Islet of Langerhans (tissue), 1 donor: ENCODE measurements around the gene OLFML1.
A peak's percentile ranks its signal among the peaks of the same experiment; 100 is the strongest.

Experiments used
- FAIRE-seq: peaks from one replicate; lab custom pipeline; 2011; peaks lifted over from hg19 to GRCh38; lab: Jason Lieb, UNC

OLFML1 gene

GRCh38 chr11:7485186-7486097, at the start of gene OLFML1:
Gene OLFML1 (plus strand): TSS chr11:7485506. CDS start chr11:7485876, 370 bp downstream.
- no peak for FAIRE-seq

- no peak for FAIRE-seq
Observed at GRCh38 chr11:7436146-7436545, 49.2 kb upstream of the OLFML1 start.

- FAIRE-seq = no peak
Observed at GRCh38 chr11:7436657-7437056, 48.6 kb upstream of the OLFML1 start.

DNA sequence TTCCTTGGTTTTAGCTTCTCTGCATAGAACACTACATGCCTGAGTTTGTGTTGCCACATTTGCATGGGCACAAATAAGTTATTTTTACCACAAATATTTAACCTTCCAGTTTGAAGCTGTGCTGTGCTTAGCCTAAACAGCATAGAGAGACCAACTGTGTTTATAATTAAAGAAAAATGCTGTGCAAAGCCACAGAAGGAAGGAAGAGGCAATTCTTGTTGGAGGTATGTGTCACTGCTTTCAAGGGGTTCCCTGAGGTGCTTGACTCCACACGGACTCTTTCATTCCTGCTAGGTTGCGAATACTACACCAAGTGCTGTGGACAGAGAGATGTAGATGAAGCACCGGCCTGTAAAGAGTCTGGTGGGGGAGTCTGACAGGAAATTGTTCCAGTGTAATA, 47.6 kb upstream of the OLFML1 start:
- FAIRE-seq = no peak

DNA sequence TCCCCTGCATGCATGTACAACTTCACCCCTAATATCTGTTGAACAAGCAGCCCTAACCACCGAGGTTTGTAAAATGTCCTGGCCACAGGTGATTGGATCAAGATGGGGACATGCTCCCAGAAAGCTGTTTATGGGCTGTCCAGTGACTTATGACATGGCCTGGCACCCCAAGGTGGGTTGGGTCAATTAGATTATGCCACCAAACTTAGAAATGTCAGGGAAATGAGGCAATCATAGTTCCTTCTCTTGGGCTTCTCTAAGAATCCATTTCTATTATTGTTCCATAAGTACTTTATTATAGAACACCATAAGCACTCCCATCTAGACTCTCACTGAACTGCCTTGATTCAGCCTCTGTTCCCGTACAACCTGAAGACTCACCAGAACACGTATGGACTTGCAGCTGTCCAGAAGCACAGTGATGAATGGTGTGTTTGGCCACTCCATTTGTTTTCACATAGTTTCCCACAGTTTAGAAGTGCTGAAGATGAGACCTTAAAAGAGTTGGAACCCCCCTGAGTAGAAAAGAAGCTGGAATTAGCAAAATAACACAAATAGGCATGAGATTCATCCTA, 45.5 kb upstream of the OLFML1 start:
- no peak for FAIRE-seq

- FAIRE-seq = peak; percentile 17
Observed at GRCh38 chr11:7442588-7443215, 42.6 kb upstream of the OLFML1 start.

DNA sequence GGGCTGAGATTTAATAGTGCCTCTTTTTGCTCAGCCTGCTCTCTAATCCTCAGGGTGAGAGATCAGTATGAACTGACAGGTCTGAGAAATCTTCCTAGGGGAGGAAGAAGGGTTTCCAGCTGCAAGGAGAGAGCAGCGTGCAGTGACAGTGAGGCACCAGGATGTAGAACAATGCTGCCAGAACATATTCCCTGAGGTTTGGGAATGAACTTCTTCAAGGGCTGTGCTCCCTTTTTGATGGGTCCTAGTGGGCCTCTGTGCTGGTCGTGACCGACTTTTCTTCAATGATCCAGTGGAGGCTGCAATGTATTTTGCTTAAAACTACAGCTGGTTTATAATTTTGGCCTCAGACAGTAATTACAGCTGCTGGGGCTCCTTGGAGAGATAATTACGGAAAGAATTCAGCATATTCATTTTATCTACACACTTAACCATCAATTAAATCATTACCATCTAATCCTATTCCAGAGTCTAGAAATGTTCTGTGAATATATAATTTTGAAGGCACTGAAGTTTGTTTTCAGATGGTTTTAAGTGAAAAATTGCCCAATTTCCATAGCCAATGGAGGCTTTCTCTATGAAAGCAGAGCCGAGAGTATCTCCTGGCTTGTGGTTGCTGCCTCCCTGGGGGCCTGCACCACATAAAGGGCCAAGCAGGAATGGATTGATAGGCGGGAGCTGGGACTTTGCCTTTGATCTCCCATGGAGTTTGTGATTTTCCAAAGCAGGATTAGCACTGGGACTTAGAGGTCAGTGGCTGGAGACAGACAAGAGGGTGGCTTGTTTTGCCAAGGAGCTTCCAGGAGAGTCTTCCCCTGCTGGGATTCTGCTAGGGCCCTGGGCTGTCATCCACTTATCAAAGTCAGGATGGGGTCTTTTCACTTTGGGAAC, 41.0 kb upstream of the OLFML1 start:
- FAIRE-seq = no peak

DNA sequence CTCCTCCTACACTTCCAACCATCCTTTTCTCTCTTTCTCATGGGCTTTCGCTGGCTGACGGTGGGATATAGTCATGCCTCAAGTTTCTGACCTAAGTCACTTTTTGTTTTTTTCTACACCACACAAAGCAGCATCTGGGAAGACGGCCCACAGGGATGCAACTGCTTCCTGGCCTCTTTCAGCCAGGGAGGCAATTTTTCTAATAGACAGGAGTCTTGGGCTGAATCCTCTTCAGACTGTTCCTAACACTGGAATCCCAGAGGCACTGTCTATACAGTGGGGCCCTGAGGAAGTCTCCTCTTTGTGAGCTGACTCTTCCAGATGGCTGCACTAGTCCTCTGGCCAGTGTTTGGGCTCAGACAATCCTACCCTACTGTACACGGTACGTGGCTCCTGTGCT, 39.7 kb upstream of the OLFML1 start:
- FAIRE-seq = no peak

DNA sequence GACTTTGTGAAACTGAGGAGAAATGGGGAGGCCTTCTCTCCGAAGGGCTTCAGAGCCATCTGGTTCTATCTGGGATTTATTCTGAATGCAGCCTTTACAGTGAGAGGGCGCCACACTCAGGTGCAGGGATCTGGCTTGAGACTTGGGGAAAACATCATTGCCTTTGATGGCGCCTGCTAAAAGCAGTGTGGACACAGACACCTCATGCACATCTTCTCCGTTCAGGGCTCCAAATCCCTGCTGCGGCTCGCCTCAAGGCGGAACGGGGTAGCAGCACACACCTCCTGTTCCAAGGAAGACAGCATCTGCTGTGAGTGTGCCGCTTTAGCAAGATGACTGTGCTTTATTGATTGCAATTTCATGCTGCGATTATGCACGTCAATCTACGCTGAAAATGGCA, 37.1 kb upstream of the OLFML1 start:
- no peak for FAIRE-seq

GRCh38 chr11:7449211-7449840, 36.0 kb upstream of the OLFML1 start:
- no peak for FAIRE-seq

GRCh38 chr11:7449841-7450214, 35.5 kb upstream of the OLFML1 start:
- FAIRE-seq = no peak

GRCh38 chr11:7450836-7451235, 34.5 kb upstream of the OLFML1 start:
- FAIRE-seq = no peak

- FAIRE-seq = no peak
Observed at GRCh38 chr11:7451520-7451919, 33.8 kb upstream of the OLFML1 start.

- no peak for FAIRE-seq
Observed at GRCh38 chr11:7451952-7452494, 33.3 kb upstream of the OLFML1 start.

DNA sequence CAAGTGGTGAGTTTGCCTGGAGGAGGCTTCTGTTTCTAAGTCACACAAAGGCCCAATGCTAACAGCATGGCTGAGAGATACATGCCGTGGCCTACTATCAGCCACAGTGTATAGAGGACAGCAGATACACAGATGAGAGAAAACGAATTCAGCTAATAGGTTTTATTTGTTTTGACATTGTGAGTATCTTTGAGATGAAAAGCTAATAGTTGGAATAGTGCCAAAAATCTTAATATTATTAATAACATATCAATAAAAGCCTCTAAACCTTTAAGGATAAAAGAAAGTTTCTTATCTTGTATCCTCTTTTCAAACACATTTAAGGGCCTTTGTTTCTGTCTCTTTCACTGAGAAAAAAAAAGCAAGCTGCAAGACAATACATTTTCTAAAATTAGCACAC, 30.5 kb upstream of the OLFML1 start:
- no peak for FAIRE-seq

- no peak for FAIRE-seq
Observed at GRCh38 chr11:7457211-7457610, 28.1 kb upstream of the OLFML1 start.

- FAIRE-seq = no peak
Observed at GRCh38 chr11:7462706-7463105, 22.6 kb upstream of the OLFML1 start.

DNA sequence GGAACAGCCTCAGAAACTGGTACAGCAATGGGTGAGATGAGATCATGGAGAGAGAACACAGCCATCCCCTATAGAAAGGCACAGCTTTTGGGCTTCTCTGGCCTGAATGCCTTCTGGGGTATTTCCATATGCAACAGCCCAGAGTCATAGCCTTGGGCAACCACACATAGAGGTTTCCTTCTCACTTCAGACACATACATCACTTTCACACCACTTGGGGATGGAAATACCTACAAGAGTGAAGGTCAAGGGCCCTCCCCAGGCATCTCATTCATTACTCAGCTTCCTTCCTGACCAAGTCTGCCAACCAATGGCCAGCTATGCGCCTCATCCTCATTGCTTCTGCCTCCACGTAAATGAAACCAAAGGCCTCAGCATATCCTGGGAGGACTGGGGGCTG, 17.7 kb upstream of the OLFML1 start:
- no peak for FAIRE-seq

GRCh38 chr11:7469351-7469865, 15.9 kb upstream of the OLFML1 start:
- no peak for FAIRE-seq

GRCh38 chr11:7471071-7471470, 14.2 kb upstream of the OLFML1 start:
- FAIRE-seq = no peak

DNA sequence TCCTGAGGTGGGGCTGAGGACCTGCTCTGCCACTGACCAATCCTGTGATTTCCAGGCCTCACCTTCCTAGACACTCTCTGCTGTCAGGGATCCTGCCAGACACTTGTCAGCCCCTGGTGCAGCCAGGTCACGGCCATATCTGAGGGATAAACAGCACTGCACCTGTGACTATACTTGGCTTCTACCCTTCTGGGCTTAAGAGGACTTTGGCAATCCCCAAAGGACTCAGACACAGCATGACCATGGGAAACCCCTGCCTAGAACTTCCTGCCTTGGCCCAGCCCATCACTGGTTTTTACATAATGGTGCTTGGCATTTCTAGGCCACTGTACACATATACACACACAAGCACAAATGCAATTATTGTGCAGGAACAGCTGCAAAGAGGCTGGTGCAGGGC, 11.6 kb upstream of the OLFML1 start:
- FAIRE-seq = no peak
